Ureter (tissue), 1 donor: Measurements from ENCODE around the gene PKHD1. TPM values are rescaled to one million over a fixed set of nuclear protein-coding genes. Genes with fewer than 3 reads are reported as not detected.

Experiments
- DNase-seq: peaks from one replicate; pipeline ENCODE4 v3.0.0-alpha.2; 2020; ENCODE audit warnings: low spot score
- total RNA-seq: library from RNA; stranded (reverse); gene quantifications from one replicate; pipeline ENCODE4 v1.2.4, GENCODE V29; 2023
- donor health status: DM: yes; HTN: yes; CAD: no.

Gene PKHD1
- total RNA-seq, 1 donor from 2014 or later = 13.3 TPM

DNA sequence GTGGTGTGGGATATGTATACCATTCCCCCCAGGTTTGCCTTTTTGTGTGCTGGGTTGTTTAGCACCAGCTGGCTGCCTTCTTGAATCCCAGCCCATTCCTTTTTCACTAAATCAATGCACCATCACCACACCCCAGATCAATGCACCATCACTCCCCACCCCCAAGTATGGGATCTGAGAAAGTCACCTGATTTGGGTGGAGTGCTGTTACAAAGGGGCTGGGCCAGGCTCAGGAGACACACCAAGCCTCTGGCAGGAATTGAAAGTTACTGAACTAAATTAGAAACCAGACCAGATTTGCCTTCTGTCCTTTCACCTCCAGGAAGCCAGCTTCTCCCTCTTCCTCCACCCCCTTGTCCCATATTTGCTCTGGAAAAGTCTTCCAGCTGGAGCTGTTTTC, 19.6 kb upstream of the PKHD1 start:
- no peak for DNase-seq

DNA sequence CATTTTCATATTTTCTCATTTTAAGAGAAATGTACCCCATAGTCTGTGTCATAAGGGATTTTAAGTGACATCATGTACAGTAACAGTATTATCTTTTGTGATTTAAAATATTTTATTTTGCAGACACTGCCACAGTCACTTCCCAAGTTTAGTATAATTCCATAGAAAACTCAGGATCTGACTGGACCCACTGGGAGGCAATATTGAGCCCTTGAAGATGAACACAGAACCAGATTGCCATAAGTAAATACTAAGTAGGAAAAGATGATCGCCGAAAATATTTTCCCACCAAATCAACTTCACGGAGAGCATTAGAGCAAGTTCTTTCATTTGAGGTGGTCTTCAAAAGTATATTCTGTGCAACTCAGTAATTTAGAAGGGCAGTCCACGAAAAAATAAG, 17.6 kb upstream of the PKHD1 start:
- DNase-seq = no peak

DNA sequence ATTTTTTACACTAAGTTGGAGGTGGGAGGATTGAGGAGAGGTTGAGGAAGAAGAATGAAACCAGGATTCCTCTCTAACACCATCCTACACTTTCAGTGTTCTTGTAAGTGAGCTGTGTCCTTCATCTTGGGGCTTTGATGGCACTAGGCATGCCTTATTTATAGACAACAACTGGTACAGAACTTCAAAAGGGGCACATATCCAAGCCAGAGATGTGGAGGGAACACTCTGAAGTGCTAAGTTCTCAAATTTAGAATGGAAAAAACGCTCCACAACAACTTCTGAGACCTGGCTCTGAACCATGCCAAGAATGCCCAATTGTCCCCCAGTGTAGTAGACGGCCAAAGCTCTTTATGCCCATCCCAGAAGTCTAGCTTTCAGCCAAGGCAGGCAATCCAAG, 16.2 kb upstream of the PKHD1 start:
- no peak for DNase-seq

DNA sequence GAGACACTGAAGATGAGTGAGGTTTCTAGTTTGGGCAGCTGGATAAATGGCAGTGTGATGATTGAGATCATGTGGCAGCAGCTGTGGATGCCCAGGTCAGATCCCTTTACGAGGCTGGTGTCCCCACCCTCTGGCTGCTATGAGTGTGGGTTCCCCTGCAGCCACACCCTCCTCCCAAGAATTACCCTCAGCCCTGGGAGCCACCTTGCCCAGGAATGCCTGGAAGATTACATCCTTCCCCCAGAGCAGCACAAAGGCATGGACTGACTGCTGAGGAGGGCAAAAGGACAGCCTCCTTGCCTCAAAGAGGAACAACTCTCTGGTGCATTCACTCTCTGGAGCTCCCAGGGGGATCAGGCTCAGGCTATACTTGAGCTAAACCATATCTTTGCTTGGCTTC, 15.0 kb upstream of the PKHD1 start:
- DNase-seq = no peak

DNA sequence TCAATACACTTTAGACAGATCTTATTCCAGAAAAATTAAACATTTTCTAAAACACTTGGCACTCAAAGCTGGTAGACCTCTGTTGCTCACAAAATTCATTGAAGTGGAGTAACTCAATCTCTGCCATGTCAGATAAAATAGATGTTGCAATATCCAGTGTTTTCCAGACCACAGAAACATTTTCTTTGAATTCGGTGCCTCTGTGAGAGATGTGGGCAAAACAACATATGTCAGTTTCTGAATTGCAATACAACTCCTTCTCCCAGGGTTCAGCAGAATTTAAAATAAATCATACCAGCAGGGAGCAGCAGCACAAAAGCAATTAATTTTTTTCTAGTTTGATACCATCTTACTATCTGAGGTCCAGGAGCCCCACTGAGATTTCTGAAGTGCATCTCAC, 11.3 kb upstream of the PKHD1 start:
- DNase-seq = no peak

DNA sequence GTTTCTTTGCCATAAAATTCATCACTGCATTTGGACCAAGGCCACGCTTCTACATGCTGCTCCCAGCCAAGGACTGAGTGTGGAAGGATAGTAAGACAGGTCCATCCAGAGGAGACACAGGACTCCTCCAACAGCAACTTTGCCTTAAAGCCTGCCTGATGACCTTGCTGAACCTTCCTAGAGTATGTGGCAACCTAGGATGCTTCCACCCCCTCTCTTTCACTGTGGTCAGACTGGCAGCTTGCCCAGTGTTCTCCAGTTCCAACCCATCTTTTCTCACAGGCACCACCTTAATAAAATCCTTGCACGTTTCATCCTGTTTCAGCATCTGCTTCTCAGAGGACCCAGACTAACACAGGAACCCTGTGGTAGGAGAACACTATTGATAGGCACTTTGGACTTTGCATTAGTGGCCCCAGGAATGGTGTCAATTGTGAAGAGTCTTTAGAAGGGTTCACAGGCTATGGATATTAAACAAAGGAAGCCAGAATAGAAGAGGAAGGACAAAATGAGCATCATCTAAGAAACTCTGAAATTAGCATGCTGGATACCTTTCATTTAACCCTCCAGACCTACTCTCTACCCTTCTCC, 2.4 kb upstream of the PKHD1 start:
- no peak for DNase-seq

DNA sequence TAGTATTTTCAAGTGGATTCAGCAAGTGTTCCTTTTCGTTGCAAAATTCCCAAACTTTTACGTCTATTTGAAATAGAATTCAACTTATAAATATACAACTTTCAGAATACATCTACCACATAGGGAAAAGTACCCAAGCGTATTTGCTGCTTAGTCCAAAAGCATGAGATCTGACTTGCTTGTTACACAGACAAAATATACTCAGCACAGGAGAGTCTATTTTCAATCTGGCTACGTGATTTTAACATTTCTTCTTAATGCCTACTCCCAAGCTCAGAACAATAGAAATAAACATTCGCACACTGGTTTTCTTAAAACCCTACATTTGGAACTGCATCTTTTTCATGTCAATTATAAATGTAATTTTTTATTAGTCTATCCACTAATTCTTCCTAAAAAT, 672 bp downstream of the PKHD1 start:
- no peak for DNase-seq

DNA sequence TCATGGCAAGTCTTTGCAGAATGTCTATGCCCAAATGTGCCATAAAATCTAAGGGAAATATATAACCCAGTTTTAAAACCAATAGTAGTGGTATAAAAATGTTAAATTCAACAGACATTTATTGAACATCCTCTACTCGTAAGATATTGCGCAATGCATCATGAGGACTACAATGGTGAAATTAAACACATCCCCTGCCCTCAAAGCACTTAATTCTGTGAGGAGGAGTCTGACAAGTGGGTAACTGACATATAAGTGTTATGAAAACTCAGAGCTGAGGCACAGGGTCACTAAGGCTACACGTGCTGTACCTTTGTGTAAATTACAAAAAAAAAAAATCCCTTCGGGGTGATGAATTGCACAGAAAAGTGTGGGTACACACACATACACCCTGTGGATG, 6.2 kb downstream of the PKHD1 start:
- no peak for DNase-seq

DNA sequence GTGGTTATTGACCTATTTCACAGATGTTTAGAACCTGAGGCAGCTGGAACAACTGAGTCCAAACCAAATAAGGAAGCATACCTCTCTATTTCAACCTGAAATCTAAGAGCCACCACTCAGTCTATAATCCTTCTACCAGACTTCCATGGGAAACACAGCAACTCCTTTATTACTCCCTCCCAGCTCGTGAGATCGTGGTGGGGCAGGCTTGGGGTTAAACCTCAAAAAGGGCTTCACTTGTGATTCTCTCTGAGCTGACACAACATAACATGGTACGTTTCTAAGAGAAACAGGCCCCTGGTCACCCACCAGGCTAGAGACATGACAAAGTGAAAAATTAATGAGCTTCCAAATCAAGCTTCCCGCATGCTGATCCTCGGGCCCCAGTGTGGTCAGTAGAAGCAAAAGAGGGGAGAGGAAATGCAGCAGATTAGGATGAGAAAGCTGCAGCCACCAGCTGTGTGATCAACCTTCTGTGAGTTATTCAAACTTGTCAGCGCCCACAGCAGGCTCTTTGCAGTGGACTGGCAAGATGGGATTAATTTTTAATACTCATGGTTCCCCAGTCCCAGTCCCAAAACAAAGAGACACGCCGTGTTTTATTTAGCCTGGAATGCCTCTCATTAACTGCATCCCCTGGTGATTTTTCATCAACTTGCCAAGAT, 9.3 kb downstream of the PKHD1 start:
- no peak for DNase-seq

DNA sequence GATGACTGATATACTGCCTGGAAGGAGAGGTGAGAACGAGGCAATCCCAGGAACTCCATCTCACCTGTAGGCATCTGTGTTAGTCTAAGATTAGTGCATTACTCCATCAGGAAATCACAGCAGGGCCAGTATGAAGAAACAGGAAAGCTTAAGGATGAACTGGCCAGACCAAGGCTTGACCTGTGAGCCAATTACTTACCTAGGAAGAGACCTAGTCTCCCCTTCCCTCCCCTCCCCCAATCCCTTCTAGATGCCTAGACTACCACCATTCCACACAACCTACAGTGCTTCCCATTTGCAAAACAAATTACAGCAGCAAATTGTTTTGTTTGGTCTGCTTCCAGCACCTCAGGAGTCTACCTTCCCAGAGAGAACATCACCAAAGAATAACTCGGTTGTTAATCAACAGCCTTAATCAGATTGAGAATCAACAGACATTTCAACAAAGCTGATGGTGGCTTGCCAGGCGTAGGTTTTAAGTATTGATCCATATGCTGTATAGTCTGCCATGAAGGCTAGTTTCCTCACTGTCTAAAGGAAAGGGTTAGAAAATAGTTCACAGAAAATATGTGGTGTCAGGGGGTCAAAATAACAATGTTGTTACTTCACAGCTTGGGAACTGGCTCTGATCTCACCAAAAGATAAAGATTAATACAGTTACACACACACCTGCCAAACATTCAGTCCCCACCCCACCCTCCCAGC, 10.1 kb downstream of the PKHD1 start:
- no peak for DNase-seq

DNA sequence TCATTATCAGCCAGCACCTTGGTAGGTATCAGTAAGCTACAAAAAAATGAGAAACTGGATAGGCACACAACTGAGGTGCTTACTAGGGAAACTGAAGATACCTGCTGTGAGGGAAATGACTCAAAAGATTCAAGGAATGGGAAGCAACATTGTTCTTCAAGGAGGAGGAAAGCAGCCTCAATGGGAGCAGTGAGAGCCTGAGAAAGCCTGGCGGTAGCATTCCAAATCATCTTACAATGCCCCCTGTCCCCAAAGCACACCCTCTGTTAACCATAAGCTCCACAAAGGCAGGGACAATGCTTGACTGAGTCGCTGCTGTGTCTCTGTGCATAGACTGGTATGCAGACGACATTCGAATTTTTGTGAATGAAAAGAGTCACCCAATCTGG, 10.6 kb downstream of the PKHD1 start:
- no peak for DNase-seq

DNA sequence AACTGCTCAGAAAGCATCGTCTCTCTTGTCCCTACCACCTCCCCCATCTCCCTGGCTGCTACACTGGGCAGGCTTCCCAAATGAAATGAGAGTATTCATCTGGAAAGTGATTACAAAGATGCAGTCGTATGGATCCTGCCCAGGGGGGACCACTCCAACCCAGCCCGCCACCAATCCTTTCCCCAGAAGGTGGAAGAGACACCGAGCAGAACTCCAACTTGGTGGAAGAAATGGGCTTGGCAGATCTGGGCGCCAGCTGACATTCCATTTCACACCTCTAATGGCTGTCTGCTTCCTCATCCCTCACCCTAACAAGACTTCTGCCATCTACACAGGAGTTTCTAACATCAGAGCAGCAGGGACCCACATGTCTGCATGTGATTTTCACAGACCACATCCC, 12.7 kb downstream of the PKHD1 start:
- DNase-seq = no peak

DNA sequence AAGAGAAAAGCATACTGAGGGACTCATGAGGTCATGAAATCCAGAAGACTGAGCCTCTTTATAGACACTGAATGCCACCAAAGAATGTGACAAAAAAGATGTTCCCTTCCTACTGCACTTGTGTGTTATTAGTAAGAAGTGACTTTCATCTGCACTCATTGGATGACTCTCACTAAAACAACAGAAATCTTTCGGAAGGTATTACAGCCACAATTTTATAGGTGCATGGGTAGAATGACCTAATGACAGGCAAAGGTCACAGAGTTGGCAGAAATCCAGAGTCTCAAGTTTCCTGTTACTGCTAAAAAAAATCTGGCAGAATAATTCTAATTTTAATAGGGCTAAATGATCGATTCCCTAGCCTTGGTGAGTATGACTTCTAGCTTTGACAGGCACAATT, 13.3 kb downstream of the PKHD1 start:
- no peak for DNase-seq

DNA sequence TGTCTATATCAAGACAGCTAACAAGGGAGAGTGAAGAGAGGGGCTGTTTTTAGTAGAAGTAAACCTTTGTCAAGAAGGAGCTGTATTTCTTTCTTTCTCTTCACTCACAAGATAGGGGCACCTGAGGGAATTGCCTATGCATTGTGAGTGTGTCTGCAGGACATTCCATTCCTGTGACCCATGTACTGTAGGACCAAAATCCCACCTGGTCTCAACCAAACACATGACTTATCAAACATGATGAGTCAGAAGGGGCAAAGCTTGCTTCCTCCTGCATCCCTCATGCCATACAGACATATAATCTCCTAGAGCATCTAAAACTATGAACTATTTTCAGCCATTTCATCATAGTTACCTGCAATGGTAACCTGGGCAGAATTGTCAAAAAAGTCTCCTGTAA, 21.8 kb downstream of the PKHD1 start:
- DNase-seq = no peak

DNA sequence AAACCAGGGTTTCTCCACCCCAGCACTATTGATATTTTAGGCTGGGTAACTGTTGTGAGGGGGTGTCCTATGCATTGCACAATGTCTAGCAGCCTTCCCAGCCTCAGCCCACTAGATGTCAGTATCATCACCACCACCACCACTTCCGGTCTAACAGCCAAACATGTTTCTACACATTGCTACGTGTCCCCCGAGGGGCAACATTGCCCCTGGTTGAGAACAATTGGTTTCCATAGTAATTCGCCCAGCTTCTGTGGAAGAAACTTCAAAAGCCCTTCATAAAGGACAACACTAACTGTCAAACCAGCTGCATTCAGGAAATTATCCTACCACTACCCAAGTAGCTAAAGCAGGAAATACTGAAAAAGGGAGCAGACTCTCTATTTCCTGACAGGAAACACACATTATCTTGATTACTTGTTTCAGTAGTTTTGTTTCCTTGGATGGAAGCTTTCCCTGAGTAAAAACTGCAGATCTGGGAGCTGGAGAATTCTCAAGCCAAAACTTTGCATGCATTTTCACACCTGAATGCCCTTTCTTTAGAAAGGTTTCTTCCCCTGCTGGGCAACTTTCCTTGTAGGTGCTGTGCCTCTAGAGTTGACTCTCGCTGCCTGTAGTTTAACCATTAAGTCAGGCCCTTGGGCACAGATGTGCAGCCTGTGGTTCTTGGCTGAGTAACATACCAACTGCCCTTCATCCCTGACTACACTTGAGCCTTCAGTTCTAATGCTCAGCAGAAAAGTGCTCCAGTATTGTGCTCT, 23.6 kb downstream of the PKHD1 start:
- peak; percentile 62 for DNase-seq

DNA sequence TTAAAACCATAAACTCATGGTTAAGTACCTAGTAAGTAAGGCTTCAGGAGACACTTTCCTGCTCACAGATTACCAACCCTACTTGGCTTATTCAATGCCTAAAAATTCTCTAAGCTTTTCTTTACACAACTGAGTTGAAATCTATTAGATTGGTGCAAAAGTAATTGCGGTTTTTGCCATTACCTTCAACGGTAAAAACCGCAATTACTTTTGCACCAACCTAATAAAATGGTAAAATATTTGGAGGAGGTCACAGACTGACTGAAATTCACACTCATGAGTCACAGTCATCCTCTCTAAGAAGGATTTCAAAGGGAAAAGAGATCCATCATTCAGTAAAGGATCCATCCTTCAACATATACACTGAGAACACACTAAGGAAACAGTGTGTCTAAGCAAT, 25.9 kb downstream of the PKHD1 start:
- no peak for DNase-seq

DNA sequence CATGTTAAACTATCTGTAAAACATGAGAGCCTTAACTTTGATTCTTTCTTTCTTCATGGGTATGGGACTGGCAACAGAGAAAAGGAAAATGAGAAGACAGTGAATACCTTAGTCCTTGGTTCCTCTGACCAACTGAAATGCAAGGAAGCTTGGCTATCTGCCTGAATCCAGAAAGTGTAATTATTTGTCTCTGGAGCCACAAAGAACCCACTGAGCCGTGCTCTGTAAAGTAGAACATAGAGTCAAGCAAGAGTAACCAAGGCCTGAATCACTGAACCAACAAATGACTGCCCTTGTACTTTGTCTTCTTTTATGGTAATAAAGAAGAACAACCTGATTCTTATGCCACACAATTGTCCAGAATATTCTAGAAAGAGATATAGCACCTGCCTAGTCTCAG, 27.6 kb downstream of the PKHD1 start:
- no peak for DNase-seq

DNA sequence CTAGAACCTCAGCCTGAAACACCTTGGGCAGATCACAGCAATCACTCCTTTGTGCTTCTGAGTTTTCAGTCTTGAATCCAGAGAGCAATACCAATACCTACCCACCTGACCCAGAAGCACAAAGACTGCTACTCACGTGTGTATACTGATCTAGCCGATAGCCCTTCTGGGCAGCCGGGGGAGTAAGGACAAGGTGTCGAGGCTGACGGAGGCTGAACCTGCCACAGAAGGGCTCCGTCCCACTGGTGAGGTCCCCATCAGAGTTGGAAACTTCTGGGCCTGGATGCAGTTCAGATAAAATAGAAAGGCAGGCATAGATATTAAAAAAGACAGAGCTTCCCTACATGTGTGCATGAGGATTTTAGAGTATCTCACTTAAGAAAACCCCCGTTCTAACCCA, 32.0 kb downstream of the PKHD1 start:
- no peak for DNase-seq

DNA sequence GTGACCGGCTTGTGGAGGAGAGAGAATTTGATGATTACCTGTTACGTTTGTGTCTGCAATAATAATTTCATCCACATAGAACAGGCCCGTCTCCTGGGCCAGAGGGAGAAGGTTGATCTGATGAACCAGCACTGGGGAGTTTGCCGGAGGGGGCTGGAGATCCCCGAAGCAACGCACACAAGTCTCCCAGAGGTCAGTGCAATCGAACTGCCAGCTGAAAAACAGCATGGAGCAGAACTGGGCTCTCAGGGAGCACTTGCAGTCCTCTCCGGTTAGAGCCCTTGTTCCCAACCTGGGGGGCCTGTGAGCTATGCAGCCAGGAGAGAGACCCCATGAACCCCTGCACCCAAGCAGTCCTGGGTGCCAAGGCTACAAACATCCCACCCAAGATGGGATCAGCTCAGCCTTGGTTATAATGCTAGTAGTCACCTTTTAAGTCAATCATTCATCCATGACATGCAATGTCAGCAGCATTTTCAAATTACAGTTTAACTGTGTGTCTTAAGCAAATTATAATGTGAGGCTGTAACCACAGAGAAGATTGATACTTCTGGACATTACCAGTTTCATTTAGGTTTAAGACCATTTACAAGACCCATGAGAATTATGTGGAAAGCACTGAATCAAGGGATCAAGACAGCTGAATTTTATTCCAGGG, 34.2 kb downstream of the PKHD1 start:
- DNase-seq = no peak

DNA sequence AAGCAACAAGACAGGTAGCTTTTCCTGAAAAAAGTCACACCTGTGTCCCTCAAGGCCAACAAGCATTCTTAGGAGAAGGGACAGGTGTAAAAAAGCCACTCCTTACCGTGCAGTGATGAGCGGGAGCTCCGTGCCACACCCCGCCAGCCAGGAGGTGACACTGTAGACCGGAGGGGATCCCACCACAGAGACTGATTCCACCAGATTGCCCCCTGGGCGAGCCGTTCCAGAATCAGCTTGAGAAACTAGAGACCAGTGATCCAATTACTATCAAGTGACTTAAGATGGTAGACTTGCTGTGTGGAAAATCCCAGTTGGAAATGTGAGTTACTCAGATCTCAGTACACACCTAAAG, 37.4 kb downstream of the PKHD1 start:
- DNase-seq = no peak

DNA sequence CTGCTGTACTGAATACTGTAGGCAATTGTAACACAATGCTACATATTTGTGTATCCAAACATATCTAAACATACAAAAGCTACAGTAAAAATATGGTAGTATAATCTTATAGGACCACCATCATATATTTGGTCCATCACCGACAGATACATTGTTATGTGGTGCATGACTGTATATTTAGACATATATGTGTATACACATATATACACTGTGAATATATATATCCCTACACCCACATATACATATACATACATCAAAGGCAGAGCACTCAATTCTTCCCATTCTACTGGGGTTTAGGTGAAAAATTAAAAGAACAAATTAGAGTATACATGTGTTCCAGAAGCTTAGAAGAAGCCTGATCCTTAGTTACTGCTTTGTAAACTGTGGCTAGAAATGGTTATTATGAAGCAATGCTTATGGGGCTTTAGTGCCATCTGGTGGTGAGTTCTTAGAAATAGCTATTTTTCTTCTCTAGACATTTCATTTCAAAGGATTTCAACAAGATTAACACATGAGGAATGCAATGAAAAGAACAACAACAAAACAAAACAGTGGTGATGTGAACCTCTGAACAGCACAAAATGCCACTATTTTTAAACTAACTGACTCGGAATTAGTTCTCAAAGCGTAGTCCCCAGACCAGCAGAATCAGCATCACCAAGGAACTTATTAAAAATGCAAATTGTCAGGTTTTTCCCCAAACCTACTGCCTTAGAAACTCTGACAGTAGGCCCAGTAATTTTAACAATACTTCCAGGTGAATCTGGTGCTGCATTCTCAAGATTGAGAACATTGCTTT, 38.0 kb downstream of the PKHD1 start:
- DNase-seq = no peak

DNA sequence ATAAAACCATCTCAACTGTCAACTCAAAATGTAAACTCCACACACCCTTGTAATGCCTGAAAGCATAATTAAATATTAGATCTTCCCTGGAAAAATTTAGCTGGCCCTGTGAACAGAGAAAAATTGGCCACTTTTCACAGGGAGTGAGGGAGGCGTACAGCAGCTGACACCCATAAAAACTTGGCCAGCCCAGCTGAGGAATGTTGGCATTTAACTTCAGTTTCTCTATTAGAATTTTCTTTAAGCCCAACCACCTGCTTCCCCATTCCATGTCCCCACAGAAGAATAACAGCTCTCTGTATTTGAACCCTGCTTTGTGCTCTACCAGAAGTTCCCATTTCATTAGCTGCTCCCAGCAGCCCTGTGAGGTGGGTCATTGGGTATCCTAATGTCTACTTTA, 41.0 kb downstream of the PKHD1 start:
- DNase-seq = no peak
